ENCODE measurements around the gene TESPA1. TPM values are rescaled to one million over a fixed set of nuclear protein-coding genes. Genes with fewer than 3 reads are reported as not detected.

TESPA1 gene
- total and polyA plus RNA-seq, 9 of the 15 experiments (the other 6 are each of a cell fraction or from before 2014, with no cell fraction given), result 0.72 to 7.1 (median 2.4) TPM

DNA sequence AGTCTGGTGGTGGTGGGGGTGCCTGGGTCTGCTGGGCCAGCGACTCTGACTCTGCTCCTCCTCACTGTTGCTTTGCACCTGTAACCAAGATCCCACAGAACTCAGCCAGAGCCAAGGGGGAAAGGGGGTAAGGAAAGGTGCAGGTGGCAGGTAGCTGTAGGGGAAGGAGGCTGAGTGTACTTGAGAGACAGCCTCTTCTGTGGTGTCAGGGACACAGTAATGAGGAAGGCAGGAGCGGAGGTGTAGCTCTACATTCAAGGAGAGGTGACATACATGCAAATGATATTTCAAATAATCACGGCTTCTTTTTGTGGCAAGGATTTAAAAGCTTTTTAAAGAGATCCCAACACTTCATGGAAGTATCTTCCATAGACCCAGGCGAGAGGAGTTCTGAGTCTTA lies 23.4 kb downstream of the TESPA1 start:
- Histone ChIP-seq H3K27ac (ENCODE audit: extremely low read depth, low read depth, low read length) (no peak overlapping the region), H3K36me3 (ENCODE audit: control insufficient read depth, insufficient read depth, low read length) (no peaks in the 10 kb centered on the region), H3K27me3 (ENCODE audit: control insufficient read depth in 2 of 2, insufficient read depth in 2 of 2, low read length in 2 of 2) (no peaks in the 10 kb centered on the region), H3K79me2 (ENCODE audit: control insufficient read depth, insufficient read depth, low read length) (no peaks in the 10 kb centered on the region), H3K4me2 (ENCODE audit: insufficient read depth, low read length) (no peak overlapping the region), H4K20me1 (replicated peaks; ENCODE audit: control insufficient read depth, insufficient read depth, low read length) (no peaks in the 10 kb centered on the region), H3K9me3 (replicated peaks; ENCODE audit: control insufficient read depth, insufficient read depth, low read depth, low read length) (no peaks in the 10 kb centered on the region), H3K4me3 (no peak overlapping the region), H3K4me1 (replicated peaks in 1 of 2; ENCODE audit: control insufficient read depth in 2 of 2, insufficient read depth in 2 of 2, low read length in 2 of 2) (peaks cover 0 to 2% of the 10 kb centered on the region in 2 experiments; a peak in 1 of 5 replicates), H2AFZ (ENCODE audit: low read depth, low read length) (no peak overlapping the region), H3K9ac (ENCODE audit: insufficient read depth in 1 of 2, low read depth in 2 of 2, low read length in 2 of 2) (no peak overlapping the region), H3K9me1 (ENCODE audit: control insufficient read depth, insufficient read depth, low read length) (no peaks in the 10 kb centered on the region)
- intact Hi-C loops (cut with micrococcal nuclease) (no loop called here), in situ Hi-C loops (cut with MboI) (loop anchor here (5.0 kb wide), 2 partner anchors 114 to 214 kb away; no protein-coding TSS in a partner anchor)
- FAIRE-seq, result no peak
- ChIA-PET POLR2A (interaction anchor here (1.1 kb wide), 1 partner anchor 9 kb away, joined by 3 read pairs; no protein-coding TSS in a partner anchor), CTCF (ENCODE audit: low intra/inter-chr PET ratio) (no interaction called here)
- no peak for DNase-seq (ENCODE audit: extremely low read depth in 1 of 4, low spot score in 3 of 4)
- 59% methylated on average over 3 of the region's 4 CpGs for WGBS (ENCODE audit: insufficient coverage, low coverage, missing lambda C conversion rate)
- BruUV-seq (replicated peaks), result no TSS peak
- TF ChIP-seq SIX5 (IDR thresholded peaks at IDR 0.05; ENCODE audit: borderline replicate concordance in 1 of 2, insufficient read depth in 1 of 2, low read depth in 1 of 2, low read length in 2 of 2), result no peak
- no peak for TF ChIP-seq HNRNPH1 (optimal IDR thresholded peaks at IDR 0.05; ENCODE audit: low read depth, low read length)
- no peak for TF ChIP-seq EWSR1 (IDR thresholded peaks at IDR 0.05; ENCODE audit: borderline replicate concordance, low read depth, partially characterized antibody)
- TF ChIP-seq TCF7L2 (IDR thresholded peaks at IDR 0.05; ENCODE audit: low read depth, low read length), result no peak
- TF ChIP-seq, protein P1, sequence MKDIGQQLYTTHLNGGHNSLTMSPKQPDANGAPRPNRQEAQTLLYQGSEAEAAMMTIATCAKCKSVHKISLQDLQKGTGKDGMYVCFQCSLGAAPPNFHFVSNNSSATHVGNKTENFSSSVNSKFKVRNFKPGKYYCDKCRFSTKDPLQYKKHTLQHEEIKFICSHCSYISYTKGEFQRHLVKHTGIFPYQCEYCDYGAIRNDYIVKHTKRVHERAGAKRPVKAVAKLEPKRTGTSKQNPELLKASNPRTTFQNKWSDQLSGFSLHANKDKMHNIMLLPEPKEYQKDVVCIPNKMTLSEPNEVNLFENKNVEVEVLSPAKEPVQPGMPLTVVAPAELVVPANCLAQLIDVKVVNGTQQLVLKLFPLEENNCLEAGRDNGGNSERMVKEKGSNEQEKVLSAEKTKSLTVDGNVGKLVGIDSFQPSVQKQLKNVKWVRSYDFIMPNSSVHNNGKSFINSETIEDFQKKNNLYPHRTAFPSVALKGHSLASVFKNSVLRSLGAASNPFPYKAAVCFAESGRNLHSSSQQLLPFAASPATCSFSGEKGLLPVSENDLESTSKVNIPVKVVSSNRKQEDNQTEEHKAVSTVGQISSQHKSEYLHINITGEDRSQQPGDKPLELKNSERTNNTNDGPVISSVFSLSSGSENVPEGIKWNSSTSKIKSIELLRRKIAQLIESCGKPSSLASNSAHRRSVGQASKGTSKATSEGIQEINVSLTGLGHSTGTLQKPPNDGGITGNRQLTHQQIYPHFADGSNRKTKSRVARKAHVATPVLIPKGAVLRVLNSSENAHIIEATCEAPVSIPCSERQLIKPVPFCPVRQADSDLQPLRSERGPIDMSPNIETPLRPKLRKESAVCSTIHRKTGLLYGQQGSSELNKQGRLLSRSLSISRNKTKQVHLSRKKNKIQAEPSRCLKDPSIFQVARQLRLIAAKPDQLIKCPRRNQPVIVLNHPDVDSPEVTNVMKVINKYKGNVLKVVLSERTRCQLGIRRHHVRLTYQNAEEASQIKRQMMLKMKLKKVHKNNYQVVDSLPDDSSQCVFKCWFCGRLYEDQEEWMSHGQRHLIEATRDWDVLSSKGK (CRISPR knock-in tag; IDR thresholded peaks at IDR 0.05), result no peak
- TF ChIP-seq NR2C2 (CRISPR knock-in tag; IDR thresholded peaks at IDR 0.05), result no peak
- TF ChIP-seq NR2C2 (tag; IDR thresholded peaks at IDR 0.05), result no peak
- no peak for TF ChIP-seq COPS2 (conservative IDR thresholded peaks at IDR 0.05)
- TF ChIP-seq, protein P2, sequence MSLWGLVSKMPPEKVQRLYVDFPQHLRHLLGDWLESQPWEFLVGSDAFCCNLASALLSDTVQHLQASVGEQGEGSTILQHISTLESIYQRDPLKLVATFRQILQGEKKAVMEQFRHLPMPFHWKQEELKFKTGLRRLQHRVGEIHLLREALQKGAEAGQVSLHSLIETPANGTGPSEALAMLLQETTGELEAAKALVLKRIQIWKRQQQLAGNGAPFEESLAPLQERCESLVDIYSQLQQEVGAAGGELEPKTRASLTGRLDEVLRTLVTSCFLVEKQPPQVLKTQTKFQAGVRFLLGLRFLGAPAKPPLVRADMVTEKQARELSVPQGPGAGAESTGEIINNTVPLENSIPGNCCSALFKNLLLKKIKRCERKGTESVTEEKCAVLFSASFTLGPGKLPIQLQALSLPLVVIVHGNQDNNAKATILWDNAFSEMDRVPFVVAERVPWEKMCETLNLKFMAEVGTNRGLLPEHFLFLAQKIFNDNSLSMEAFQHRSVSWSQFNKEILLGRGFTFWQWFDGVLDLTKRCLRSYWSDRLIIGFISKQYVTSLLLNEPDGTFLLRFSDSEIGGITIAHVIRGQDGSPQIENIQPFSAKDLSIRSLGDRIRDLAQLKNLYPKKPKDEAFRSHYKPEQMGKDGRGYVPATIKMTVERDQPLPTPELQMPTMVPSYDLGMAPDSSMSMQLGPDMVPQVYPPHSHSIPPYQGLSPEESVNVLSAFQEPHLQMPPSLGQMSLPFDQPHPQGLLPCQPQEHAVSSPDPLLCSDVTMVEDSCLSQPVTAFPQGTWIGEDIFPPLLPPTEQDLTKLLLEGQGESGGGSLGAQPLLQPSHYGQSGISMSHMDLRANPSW (CRISPR knock-in tag; IDR thresholded peaks at IDR 0.05), result no peak
- no peak for ATAC-seq
